ENCODE results near the gene IRF7. TPM values are rescaled to one million over a fixed set of nuclear protein-coding genes. Genes with fewer than 3 reads are reported as not detected.

The IRF7 gene
- total and polyA plus RNA-seq, 8 donors = 9.8 to 50.4 (median 14.3) TPM

DNA sequence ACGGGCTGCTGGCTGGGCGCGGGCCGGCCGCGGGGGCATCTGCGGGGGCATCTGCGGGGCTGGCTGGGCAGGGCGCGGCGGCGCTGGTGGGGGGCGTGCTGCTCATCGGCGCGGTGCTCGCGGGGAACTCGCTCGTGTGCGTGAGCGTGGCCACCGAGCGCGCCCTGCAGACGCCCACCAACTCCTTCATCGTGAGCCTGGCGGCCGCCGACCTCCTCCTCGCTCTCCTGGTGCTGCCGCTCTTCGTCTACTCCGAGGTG is 21.5 kb upstream of the IRF7 start:
- ATAC-seq (no peak), DNase-seq (peak in 1 of 4 donors; percentile 77)
- Histone ChIP-seq H3K27ac (no peak overlapping the region), H3K4me3 (no peak overlapping the region), H3K27me3 (peaks cover 39 to 57% of the 10 kb centered on the region in 2 donors), H3K4me1 (peaks cover 3 to 32% of the 10 kb centered on the region in 2 donors), H3K36me3 (peaks cover 0 to 6% of the 10 kb centered on the region in 2 donors), H3K9me3 (no peaks in the 10 kb centered on the region)
- TF ChIP-seq CTCF (IDR thresholded peaks at IDR 0.05) = no peak
- intact Hi-C loops (cut with DNase I) = no loop called here

DNA sequence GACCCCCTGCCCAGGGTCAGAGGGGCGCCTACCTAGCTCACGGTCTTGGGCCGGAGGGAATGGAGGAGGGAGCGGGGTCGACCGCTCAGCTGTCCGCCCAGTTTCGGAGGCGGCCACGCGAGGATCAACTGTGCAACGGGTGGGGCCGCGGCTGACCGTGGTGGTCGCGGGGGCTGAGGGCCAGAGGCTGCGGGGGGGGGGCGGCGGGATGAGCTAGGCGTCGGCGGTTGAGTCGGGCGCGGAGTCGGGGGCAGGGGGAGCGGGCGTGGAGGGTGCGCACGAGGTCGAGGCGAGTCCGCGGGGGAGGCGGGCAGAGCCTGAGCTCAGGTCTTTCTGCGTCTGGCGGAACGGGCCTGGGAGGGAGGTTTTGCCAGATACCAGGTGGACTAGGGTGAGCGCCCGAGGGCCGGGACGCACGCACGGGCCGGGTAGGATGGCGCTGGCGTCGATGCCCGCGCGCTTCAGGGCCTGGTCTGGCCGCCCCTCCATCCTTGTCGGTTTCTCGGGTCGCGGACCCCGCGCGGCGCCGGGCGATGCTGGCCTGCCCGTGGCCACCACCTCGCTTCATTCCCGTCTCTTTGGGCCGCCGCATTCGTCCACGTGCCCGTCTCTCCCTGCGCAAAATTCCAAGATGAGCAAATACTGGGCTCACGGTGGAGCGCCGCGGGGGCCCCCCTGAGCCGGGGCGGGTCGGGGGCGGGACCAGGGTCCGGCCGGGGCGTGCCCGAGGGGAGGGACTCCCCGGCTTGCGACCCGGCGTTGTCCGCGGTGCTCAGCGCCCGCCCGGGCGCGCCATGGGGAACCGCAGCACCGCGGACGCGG is 21.0 kb upstream of the IRF7 start, which contains the start of gene DRD4:
TSS of gene DRD4 (plus strand) at position 759 of the 822 bp plus-strand sequence. CDS start at position 795, 36 bp downstream.
- H3K27me3 ChIP-seq = peaks cover 39 to 57% of the 10 kb centered on the region in 2 donors
- intact Hi-C loops (cut with DNase I) = no loop called here
- H3K36me3 ChIP-seq = peaks cover 0 to 1% of the 10 kb centered on the region in 2 donors
- peak; percentile 66 for ATAC-seq
- no peaks in the 10 kb centered on the region for H3K9me3 ChIP-seq
- peaks cover 3 to 32% of the 10 kb centered on the region in 2 donors for H3K4me1 ChIP-seq
- no peak for TF ChIP-seq CTCF (IDR thresholded peaks at IDR 0.05)
- H3K27ac ChIP-seq = no peak within 1 kb of the TSS
- peak in 2 of 4 donors; percentile 27 to 72 for DNase-seq
- peak within 1 kb of the TSS in 1 of 2 donors; percentile 20 for H3K4me3 ChIP-seq

- H3K4me1 ChIP-seq = peaks cover 3 to 30% of the 10 kb centered on the region in 2 donors
- H3K4me3 ChIP-seq = no peak overlapping the region
- TF ChIP-seq CTCF (IDR thresholded peaks at IDR 0.05) = no peak
- no peak for ATAC-seq
- H3K27me3 ChIP-seq = peaks cover 39 to 55% of the 10 kb centered on the region in 2 donors
- H3K9me3 ChIP-seq = no peaks in the 10 kb centered on the region
- intact Hi-C loops (cut with DNase I) = no loop called here
- H3K27ac ChIP-seq = no peak overlapping the region
- H3K36me3 ChIP-seq = no peaks in the 10 kb centered on the region
- no peak for DNase-seq
Observed at GRCh38 chr11:635945-636510, 20.3 kb upstream of the IRF7 start.

DNA sequence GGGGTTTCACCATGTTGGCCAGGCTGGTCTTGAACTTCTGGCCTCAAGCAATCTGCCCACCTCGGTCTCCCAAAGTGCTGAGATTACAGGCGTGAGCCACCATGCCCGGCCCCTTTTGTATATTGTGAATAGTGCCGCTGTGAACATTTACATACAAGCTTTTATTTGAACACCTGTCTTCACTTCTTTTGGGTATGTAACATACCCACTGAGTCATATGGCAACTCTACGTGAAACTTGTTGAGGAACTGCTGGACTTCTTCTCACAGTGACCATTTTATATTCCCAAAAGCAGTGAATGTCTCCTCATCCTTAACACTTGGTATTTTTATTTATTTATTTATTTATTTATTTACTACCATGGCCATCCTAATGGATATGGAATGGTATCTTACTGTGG is 15.1 kb upstream of the IRF7 start:
- ATAC-seq (no peak), DNase-seq (no peak)
- intact Hi-C loops (cut with DNase I) = no loop called here
- Histone ChIP-seq H3K4me1 (peaks cover 0 to 2% of the 10 kb centered on the region in 2 donors), H3K4me3 (no peak overlapping the region), H3K36me3 (no peaks in the 10 kb centered on the region), H3K27me3 (peaks cover 10 to 31% of the 10 kb centered on the region in 2 donors), H3K27ac (no peak overlapping the region), H3K9me3 (no peaks in the 10 kb centered on the region)
- no peak for TF ChIP-seq CTCF (IDR thresholded peaks at IDR 0.05)

DNA sequence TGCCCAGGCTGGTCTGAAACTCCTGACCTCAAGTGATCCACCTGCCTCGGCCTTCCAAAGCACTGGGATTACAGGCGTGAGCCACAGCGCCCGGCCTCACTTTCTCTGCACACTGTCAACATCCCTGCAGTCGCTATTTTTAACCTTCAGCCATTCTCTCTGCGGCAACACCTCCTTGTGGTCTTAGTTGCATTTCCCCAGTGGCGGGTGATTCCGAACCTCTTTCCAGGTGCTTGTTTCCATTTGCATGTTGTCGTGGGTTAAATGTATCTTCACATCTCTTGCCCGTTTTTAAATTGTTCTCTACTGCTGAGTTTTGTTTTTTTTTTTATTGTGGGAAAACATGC is 13.5 kb upstream of the IRF7 start:
- TF ChIP-seq CTCF (IDR thresholded peaks at IDR 0.05) = no peak
- no peak overlapping the region for H3K4me3 ChIP-seq

More for the DNA sequence above, 13.5 kb upstream of the IRF7 start:
- Histone ChIP-seq H3K4me1 (peaks cover 0 to 2% of the 10 kb centered on the region in 2 donors), H3K9me3 (no peaks in the 10 kb centered on the region), H3K27me3 (peaks cover 14 to 44% of the 10 kb centered on the region in 2 donors), H3K27ac (no peak overlapping the region), H3K36me3 (no peaks in the 10 kb centered on the region)
- no peak for DNase-seq
- ATAC-seq = no peak
- intact Hi-C loops (cut with DNase I) = no loop called here
